ENCODE measurements around the gene CHD9NB.
"Not testable (repeated sequence)": the region's sequence is repeated elsewhere in the genome, so short reads cannot be mapped to it uniquely, and the experiment has no call there.

The CHD9NB gene

DNA sequence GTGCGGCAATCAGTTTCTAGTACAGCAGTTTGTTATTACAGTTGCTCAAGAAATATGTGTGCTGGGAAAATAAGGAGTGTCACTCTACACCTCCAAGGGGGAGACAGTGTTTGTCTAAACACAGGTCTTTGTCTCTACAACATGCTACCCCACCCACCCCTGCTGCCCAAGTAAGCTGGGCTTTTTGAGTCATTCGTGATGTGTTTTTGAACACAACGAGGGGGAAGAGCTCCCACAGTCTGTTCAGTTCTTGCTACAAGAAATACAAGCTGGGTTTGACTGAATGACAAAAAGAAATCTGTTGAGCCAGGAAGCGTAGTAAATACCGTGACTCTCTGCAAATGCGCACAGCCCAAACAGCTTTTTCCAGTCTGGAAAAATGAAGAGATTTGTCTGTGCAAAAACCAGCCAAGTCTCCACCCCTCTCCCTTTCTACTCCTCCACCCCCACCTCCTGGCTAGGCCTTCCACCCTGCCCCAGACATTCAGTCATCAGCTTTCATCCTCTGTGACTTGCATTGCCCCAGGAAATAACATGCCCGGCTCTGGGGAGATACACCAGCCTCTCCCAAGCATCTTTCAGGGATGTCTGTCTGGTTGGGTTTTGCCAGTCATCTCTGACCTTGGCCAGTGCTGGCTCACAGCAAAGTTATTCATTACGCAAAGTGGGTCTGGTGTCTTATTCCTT lies 27.8 kb upstream of the CHD9NB start:
- 0 out of 2 replicates have a peak, but pooled peaks have one; percentile 33 for TF ChIP-seq TSHZ2 (CRISPR knock-in tag; IDR thresholded peaks at IDR 0.05)
- no peak for TF ChIP-seq POU6F1 (CRISPR knock-in tag; IDR thresholded peaks at IDR 0.05; ENCODE audit: borderline replicate concordance, low read depth)
- no peak for TF ChIP-seq ZFP30 (CRISPR knock-in tag; IDR thresholded peaks at IDR 0.05)
- no peak for TF ChIP-seq OSR1 (CRISPR knock-in tag; IDR thresholded peaks at IDR 0.05)
- no peak for TF ChIP-seq GLIS3 (CRISPR knock-in tag; IDR thresholded peaks at IDR 0.05)
- TF ChIP-seq ISL1 (CRISPR knock-in tag; IDR thresholded peaks at IDR 0.05), result peak; percentile 42; the same call in 1 of the 2 replicates
- no peak for TF ChIP-seq ZNF70 (CRISPR knock-in tag; IDR thresholded peaks at IDR 0.05)
- no peak for TF ChIP-seq ZC3H10 (CRISPR knock-in tag; IDR thresholded peaks at IDR 0.05)
- no peak for TF ChIP-seq ZFP3 (CRISPR knock-in tag; IDR thresholded peaks at IDR 0.05)
- no peak; the same call in 1 of the 2 replicates for TF ChIP-seq TCF4 (CRISPR knock-in tag; IDR thresholded peaks at IDR 0.05; ENCODE audit: borderline replicate concordance)
- peak; percentile 93 for ATAC-seq

- no peak for TF ChIP-seq ZNF8 (CRISPR knock-in tag; IDR thresholded peaks at IDR 0.05)
- TF ChIP-seq BACH2 (CRISPR knock-in tag; IDR thresholded peaks at IDR 0.05; ENCODE audit: borderline replicate concordance), result no peak
- TF ChIP-seq, protein P1, sequence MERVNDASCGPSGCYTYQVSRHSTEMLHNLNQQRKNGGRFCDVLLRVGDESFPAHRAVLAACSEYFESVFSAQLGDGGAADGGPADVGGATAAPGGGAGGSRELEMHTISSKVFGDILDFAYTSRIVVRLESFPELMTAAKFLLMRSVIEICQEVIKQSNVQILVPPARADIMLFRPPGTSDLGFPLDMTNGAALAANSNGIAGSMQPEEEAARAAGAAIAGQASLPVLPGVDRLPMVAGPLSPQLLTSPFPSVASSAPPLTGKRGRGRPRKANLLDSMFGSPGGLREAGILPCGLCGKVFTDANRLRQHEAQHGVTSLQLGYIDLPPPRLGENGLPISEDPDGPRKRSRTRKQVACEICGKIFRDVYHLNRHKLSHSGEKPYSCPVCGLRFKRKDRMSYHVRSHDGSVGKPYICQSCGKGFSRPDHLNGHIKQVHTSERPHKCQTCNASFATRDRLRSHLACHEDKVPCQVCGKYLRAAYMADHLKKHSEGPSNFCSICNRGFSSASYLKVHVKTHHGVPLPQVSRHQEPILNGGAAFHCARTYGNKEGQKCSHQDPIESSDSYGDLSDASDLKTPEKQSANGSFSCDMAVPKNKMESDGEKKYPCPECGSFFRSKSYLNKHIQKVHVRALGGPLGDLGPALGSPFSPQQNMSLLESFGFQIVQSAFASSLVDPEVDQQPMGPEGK (CRISPR knock-in tag; IDR thresholded peaks at IDR 0.05; ENCODE audit: borderline replicate concordance), result no peak
- no peak for TF ChIP-seq ZNF70 (CRISPR knock-in tag; IDR thresholded peaks at IDR 0.05)
- TF ChIP-seq, protein P2, sequence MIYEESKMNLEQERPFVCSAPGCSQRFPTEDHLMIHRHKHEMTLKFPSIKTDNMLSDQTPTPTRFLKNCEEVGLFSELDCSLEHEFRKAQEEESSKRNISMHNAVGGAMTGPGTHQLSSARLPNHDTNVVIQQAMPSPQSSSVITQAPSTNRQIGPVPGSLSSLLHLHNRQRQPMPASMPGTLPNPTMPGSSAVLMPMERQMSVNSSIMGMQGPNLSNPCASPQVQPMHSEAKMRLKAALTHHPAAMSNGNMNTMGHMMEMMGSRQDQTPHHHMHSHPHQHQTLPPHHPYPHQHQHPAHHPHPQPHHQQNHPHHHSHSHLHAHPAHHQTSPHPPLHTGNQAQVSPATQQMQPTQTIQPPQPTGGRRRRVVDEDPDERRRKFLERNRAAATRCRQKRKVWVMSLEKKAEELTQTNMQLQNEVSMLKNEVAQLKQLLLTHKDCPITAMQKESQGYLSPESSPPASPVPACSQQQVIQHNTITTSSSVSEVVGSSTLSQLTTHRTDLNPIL (CRISPR knock-in tag; IDR thresholded peaks at IDR 0.05; ENCODE audit: low read depth), result no peak
- TF ChIP-seq TOX (CRISPR knock-in tag; IDR thresholded peaks at IDR 0.05; ENCODE audit: borderline replicate concordance), result no peak
- TF ChIP-seq TCF4 (CRISPR knock-in tag; IDR thresholded peaks at IDR 0.05; ENCODE audit: borderline replicate concordance), result no peak
- no peak for TF ChIP-seq GLIS3 (CRISPR knock-in tag; IDR thresholded peaks at IDR 0.05)
- no peak for ATAC-seq
Observed at GRCh38 chr16:53078765-53079485, 26.2 kb upstream of the CHD9NB start.

GRCh38 chr16:53078247-53078646 lies 25.6 kb upstream of the CHD9NB start:
- TF ChIP-seq ARNTL (CRISPR knock-in tag; IDR thresholded peaks at IDR 0.05; ENCODE audit: borderline replicate concordance, low read depth) (no peak), TCF4 (CRISPR knock-in tag; IDR thresholded peaks at IDR 0.05; ENCODE audit: borderline replicate concordance) (no peak), ISL1 (CRISPR knock-in tag; IDR thresholded peaks at IDR 0.05) (no peak), SNAI2 (CRISPR knock-in tag; IDR thresholded peaks at IDR 0.05) (no peak), ESRRG (CRISPR knock-in tag; IDR thresholded peaks at IDR 0.05) (no peak), ZC3H10 (CRISPR knock-in tag; IDR thresholded peaks at IDR 0.05) (no peak), CSDC2 (CRISPR knock-in tag; IDR thresholded peaks at IDR 0.05) (no peak), GLIS3 (CRISPR knock-in tag; IDR thresholded peaks at IDR 0.05) (no peak), PPARA (CRISPR knock-in tag; IDR thresholded peaks at IDR 0.05; ENCODE audit: borderline replicate concordance) (no peak), RARB (CRISPR knock-in tag; IDR thresholded peaks at IDR 0.05) (no peak), ZFP30 (CRISPR knock-in tag; IDR thresholded peaks at IDR 0.05) (no peak)
- TF ChIP-seq, protein P1 (CRISPR knock-in tag; IDR thresholded peaks at IDR 0.05; ENCODE audit: borderline replicate concordance), result no peak

DNA sequence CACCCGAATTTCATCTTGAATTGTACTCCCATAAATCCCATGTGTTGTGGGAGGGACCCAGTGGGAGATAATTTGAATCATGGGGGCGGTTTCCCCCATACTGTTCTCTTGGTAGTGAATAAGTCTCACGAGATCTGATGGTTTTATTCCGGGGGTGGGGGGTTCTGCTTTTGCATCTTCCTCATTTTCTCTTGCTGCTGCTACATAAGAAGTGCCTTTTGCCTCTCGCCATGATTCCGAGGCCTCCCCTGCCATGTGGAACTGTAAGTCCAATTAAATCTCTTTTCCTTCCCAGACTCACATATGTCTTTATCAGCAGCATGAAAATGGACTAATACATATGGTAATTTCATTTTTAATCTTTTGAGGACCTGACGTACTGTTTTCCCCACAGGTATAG lies 22.8 kb upstream of the CHD9NB start:
- ATAC-seq, result not testable (repeated sequence)

More at GRCh38 chr16:53078247-53078646, 25.6 kb upstream of the CHD9NB start:
- no peak for ATAC-seq

DNA sequence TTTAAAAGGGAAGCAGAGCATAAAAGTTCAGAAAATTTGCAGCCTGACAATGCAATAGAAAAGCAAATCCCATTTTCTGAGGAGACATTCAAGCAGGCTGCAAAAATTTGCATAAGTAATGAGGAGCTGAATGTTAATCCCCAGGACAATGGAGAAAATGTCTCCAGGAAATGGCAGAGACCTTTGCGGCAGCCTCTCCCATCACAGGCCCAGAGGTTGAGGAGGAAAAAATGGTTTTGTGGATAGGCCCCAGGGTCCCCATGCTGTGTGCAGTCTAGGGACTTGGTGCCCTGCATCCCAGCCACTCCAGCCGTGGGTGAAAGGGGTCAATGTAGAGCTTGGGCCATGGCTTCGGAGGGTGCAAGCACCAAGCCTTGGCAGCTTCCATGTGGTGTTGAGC lies 21.6 kb upstream of the CHD9NB start:
- not testable (repeated sequence) for ATAC-seq

All from SK-N-SH treated with all-trans-retinoic acid at 6 μM for 48 hours (cell line).